WTC11 (cell line): ENCODE measurements around the gene CDH13. TPM values are rescaled to one million over a fixed set of nuclear protein-coding genes. Genes with fewer than 3 reads are reported as not detected.

Experiments
- ATAC-seq: fragments of 200-7000 bp; cut with Tn5 transposase; 2 replicates; pipeline ENCODE4 v1.10.0; 2021; ENCODE audit warnings: mild to moderate bottlenecking, moderate library complexity
- CTCF ChIA-PET: fragments of 300-600 bp; sonication (Branson Sonifier 250); formaldehyde crosslinking; loops from one replicate; lab custom pipeline; 2021; ENCODE audit warnings: antibody characterized with exemption; lab: Charles Lee
- POLR2A ChIA-PET: fragments of 350-600 bp; sonication (Branson Sonifier 250); formaldehyde crosslinking; loops from one replicate; lab custom pipeline; 2021; ENCODE audit warnings: antibody characterized with exemption; lab: Charles Lee
- DNase-seq: peaks from one replicate; pipeline ENCODE4 v3.0.0; 2021; ENCODE audit warnings: low spot score
- H3K27ac Mint-ChIP-seq: 2 replicates; pipeline ENCODE4 v1.8.0; 2021; ENCODE audit warnings: mixed read lengths
- H3K27me3 Mint-ChIP-seq: 2 replicates; pipeline ENCODE4 v1.8.0; 2021; ENCODE audit warnings: low read depth, mild to moderate bottlenecking, moderate library complexity, mixed read lengths
- H3K36me3 Mint-ChIP-seq: 2 replicates; pipeline ENCODE4 v1.8.0; 2021; ENCODE audit warnings: mixed read lengths
- H3K4me1 Mint-ChIP-seq: 2 replicates; pipeline ENCODE4 v1.8.0; 2022; ENCODE audit warnings: mixed read lengths
- H3K4me3 Mint-ChIP-seq: 2 replicates; pipeline ENCODE4 v1.8.0; 2021; ENCODE audit warnings: mild to moderate bottlenecking, moderate library complexity, mixed read lengths
- H3K9me3 Mint-ChIP-seq: 2 replicates; pipeline ENCODE4 v1.8.0; 2021; ENCODE audit warnings: mixed read lengths
- ETV6 ChIP-seq: sonication (generic); formaldehyde crosslinking; IDR thresholded peaks from 2 replicates; pipeline ENCODE4 v1.8.1; 2022; ENCODE audit warnings: mild to moderate bottlenecking, missing genetic modification reagents
- FOXJ3 ChIP-seq: sonication (generic); formaldehyde crosslinking; IDR thresholded peaks from 2 replicates; pipeline ENCODE4 v1.9.0; 2021; ENCODE audit warnings: missing genetic modification reagents, mild to moderate bottlenecking, borderline replicate concordance
- FOXP1 ChIP-seq: sonication (generic); formaldehyde crosslinking; IDR thresholded peaks from 2 replicates; pipeline ENCODE4 v1.8.0; 2022; ENCODE audit warnings: missing genetic modification reagents, mild to moderate bottlenecking, moderate library complexity, borderline replicate concordance
- GTF2I ChIP-seq: fragments of 250-450 bp; sonication (Bioruptor Pico); conservative IDR thresholded peaks from 2 replicates; pipeline ENCODE4 v1.4.0; 2021; ENCODE audit warnings: mild to moderate bottlenecking
- MYBL2 ChIP-seq: sonication (generic); formaldehyde crosslinking; IDR thresholded peaks from 2 replicates; pipeline ENCODE4 v1.8.1; 2023; ENCODE audit warnings: mild to moderate bottlenecking, moderate library complexity, missing genetic modification reagents
- NFYB ChIP-seq: sonication (generic); formaldehyde crosslinking; conservative IDR thresholded peaks from 2 replicates; pipeline ENCODE4 v1.8.0; 2022; ENCODE audit warnings: low read depth, missing genetic modification reagents
- NR1H2 ChIP-seq: sonication (generic); formaldehyde crosslinking; IDR thresholded peaks from 2 replicates; pipeline ENCODE4 v1.9.0; 2021; ENCODE audit warnings: mild to moderate bottlenecking, moderate library complexity, missing genetic modification reagents
- SP1 ChIP-seq: sonication (generic); formaldehyde crosslinking; conservative IDR thresholded peaks from 2 replicates; pipeline ENCODE4 v1.8.1; 2022; ENCODE audit warnings: missing genetic modification reagents
- ZNF121 ChIP-seq: sonication (generic); formaldehyde crosslinking; IDR thresholded peaks from 2 replicates; pipeline ENCODE4 v1.8.0; 2023; ENCODE audit warnings: missing genetic modification reagents
- ZNF219 ChIP-seq: sonication (generic); formaldehyde crosslinking; IDR thresholded peaks from 2 replicates; pipeline ENCODE4 v1.8.0; 2023; ENCODE audit warnings: missing genetic modification reagents, mild to moderate bottlenecking, borderline replicate concordance
- ZNF317 ChIP-seq: sonication (generic); formaldehyde crosslinking; IDR thresholded peaks from 2 replicates; pipeline ENCODE4 v1.8.1; 2023; ENCODE audit warnings: low read depth, mild to moderate bottlenecking, moderate library complexity, missing genetic modification reagents, borderline replicate concordance
- ZNF416 ChIP-seq: fragments of 250-450 bp; sonication (Bioruptor Pico); IDR thresholded peaks from 2 replicates; pipeline ENCODE4 v1.9.0; 2021; ENCODE audit warnings: mild to moderate bottlenecking, inconsistent platforms
- total RNA-seq: library from RNA; stranded (reverse); gene quantifications from 3 replicates; pipeline ENCODE4 v1.2.3, GENCODE V29; 2021
- TF ChIP-seq, protein P1 (sequence below): sonication (generic); formaldehyde crosslinking; IDR thresholded peaks from 2 replicates; pipeline ENCODE4 v1.8.1; 2022; ENCODE audit warnings: low read depth, mild to moderate bottlenecking, moderate library complexity, missing genetic modification reagents, borderline replicate concordance
- TF ChIP-seq, protein P2 (sequence below): sonication (generic); formaldehyde crosslinking; IDR thresholded peaks from 2 replicates; pipeline ENCODE4 v1.8.0; 2022; ENCODE audit warnings: missing genetic modification reagents
- TF ChIP-seq, protein P3 (sequence below): sonication (generic); formaldehyde crosslinking; conservative IDR thresholded peaks from 2 replicates; pipeline ENCODE4 v1.8.1; 2022; ENCODE audit warnings: mild to moderate bottlenecking, missing genetic modification reagents
- TF ChIP-seq, protein P4 (sequence below): fragments of 200-600 bp; IDR thresholded peaks from 2 replicates; pipeline ENCODE4 v1.8.0; 2022; ENCODE audit warnings: antibody characterized with exemption
- TF ChIP-seq, protein P5 (sequence below): sonication (generic); formaldehyde crosslinking; IDR thresholded peaks from 2 replicates; pipeline ENCODE4 v1.8.1; 2023; ENCODE audit warnings: mild to moderate bottlenecking, missing genetic modification reagents
- TF ChIP-seq, protein P6 (sequence below): fragments of 250-450 bp; sonication (Bioruptor Pico); IDR thresholded peaks from 2 replicates; pipeline ENCODE4 v1.9.0; 2021; ENCODE audit warnings: moderate library complexity, mild to moderate bottlenecking, inconsistent platforms, borderline replicate concordance
- TF ChIP-seq, protein P7 (sequence below): sonication (generic); formaldehyde crosslinking; IDR thresholded peaks from 2 replicates; pipeline ENCODE4 v1.8.0; 2023; ENCODE audit warnings: missing genetic modification reagents, mild to moderate bottlenecking, borderline replicate concordance
- TF ChIP-seq, protein P8 (sequence below): fragments of 250-450 bp; sonication (Bioruptor Pico); IDR thresholded peaks from 2 replicates; pipeline ENCODE4 v2.1.2; 2022; ENCODE audit warnings: mild to moderate bottlenecking, moderate library complexity

Gene CDH13
- total RNA-seq, 1 experiment from 2014 or later = 0.81 TPM

DNA sequence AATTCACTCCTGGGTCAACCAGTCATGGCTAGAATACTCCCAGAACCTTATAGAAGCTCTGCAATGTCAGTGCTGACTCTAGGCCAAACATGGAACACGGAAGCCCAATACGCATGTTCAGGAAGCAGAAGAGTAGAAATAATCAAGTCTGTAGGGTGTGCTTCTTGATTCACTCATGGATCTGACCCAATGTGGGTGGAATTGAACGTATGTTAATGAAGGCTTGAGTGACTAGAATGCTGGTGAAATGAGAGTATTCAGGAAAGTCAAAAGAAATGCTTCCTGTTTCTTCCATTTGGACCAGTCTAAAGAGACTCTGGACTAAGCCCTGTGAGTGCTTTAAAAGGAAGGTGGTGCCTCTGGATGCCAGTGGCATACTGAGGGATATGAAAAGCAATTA lies 395.0 kb downstream of the CDH13 start:
- ATAC-seq = no peak
- 0 out of 2 replicates have a peak, but pooled peaks cover 3% of the 10 kb centered on the region for H3K36me3 Mint-ChIP-seq
- no peak for DNase-seq
- CTCF ChIA-PET = no interaction called here
- POLR2A ChIA-PET = no interaction called here
- no peak overlapping the region for H3K4me3 Mint-ChIP-seq
- no peaks in the 10 kb centered on the region for H3K27me3 Mint-ChIP-seq
- H3K27ac Mint-ChIP-seq = no peak overlapping the region
- TF ChIP-seq SP1 = no peak
- TF ChIP-seq ZNF317 (CRISPR knock-in tag) = no peak
- TF ChIP-seq, protein P1, sequence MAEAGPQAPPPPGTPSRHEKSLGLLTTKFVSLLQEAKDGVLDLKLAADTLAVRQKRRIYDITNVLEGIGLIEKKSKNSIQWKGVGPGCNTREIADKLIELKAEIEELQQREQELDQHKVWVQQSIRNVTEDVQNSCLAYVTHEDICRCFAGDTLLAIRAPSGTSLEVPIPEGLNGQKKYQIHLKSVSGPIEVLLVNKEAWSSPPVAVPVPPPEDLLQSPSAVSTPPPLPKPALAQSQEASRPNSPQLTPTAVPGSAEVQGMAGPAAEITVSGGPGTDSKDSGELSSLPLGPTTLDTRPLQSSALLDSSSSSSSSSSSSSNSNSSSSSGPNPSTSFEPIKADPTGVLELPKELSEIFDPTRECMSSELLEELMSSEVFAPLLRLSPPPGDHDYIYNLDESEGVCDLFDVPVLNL (CRISPR knock-in tag) = no peak
- no peak for TF ChIP-seq MYBL2 (CRISPR knock-in tag)
- TF ChIP-seq, protein P2, sequence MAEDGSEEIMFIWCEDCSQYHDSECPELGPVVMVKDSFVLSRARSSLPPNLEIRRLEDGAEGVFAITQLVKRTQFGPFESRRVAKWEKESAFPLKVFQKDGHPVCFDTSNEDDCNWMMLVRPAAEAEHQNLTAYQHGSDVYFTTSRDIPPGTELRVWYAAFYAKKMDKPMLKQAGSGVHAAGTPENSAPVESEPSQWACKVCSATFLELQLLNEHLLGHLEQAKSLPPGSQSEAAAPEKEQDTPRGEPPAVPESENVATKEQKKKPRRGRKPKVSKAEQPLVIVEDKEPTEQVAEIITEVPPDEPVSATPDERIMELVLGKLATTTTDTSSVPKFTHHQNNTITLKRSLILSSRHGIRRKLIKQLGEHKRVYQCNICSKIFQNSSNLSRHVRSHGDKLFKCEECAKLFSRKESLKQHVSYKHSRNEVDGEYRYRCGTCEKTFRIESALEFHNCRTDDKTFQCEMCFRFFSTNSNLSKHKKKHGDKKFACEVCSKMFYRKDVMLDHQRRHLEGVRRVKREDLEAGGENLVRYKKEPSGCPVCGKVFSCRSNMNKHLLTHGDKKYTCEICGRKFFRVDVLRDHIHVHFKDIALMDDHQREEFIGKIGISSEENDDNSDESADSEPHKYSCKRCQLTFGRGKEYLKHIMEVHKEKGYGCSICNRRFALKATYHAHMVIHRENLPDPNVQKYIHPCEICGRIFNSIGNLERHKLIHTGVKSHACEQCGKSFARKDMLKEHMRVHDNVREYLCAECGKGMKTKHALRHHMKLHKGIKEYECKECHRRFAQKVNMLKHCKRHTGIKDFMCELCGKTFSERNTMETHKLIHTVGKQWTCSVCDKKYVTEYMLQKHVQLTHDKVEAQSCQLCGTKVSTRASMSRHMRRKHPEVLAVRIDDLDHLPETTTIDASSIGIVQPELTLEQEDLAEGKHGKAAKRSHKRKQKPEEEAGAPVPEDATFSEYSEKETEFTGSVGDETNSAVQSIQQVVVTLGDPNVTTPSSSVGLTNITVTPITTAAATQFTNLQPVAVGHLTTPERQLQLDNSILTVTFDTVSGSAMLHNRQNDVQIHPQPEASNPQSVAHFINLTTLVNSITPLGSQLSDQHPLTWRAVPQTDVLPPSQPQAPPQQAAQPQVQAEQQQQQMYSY (CRISPR knock-in tag) = no peak
- no peak for TF ChIP-seq NFYB (CRISPR knock-in tag)
- no peak for TF ChIP-seq NR1H2 (CRISPR knock-in tag)
- no peaks in the 10 kb centered on the region for H3K4me1 Mint-ChIP-seq
- peaks cover 9% of the 10 kb centered on the region for H3K9me3 Mint-ChIP-seq

DNA sequence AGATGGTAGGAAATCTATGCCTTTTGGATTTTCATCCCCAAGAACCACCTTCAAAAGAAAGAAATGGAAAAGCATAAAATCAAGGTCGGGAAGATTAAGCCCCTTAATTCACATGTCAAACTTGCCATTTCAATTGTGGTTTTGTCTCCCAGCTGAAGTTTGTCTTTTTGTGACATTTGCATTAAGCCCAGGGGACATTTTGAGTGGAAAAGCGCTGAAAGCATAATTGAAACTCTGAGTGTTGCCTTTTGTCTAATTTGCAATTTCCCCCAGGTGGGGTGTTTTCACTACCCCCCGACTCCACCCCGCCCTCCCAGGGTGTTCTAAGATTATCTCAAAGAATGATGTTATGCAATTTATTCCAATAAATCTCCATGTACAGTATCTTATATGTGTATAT lies 396.2 kb downstream of the CDH13 start:
- Mint-ChIP-seq H3K4me3 (no peak overlapping the region), H3K4me1 (peaks cover 1% of the 10 kb centered on the region; the same call in 1 of the 2 replicates), H3K27me3 (no peaks in the 10 kb centered on the region), H3K36me3 (0 out of 2 replicates have a peak, but pooled peaks cover 3% of the 10 kb centered on the region), H3K9me3 (peaks cover 9% of the 10 kb centered on the region), H3K27ac (no peak overlapping the region)
- ChIA-PET POLR2A (no interaction called here), CTCF (no interaction called here)
- no peak for ATAC-seq
- DNase-seq = no peak
- TF ChIP-seq ZNF219 (CRISPR knock-in tag) (no peak), FOXJ3 (no peak), GTF2I (CRISPR knock-in tag) (no peak), ETV6 (CRISPR knock-in tag) (no peak), NR1H2 (CRISPR knock-in tag) (no peak), ZNF416 (CRISPR knock-in tag) (no peak), FOXP1 (CRISPR knock-in tag) (no peak), ZNF121 (CRISPR knock-in tag) (no peak)
- TF ChIP-seq, protein P3, sequence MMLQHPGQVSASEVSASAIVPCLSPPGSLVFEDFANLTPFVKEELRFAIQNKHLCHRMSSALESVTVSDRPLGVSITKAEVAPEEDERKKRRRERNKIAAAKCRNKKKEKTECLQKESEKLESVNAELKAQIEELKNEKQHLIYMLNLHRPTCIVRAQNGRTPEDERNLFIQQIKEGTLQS = no peak
- TF ChIP-seq, protein P4, sequence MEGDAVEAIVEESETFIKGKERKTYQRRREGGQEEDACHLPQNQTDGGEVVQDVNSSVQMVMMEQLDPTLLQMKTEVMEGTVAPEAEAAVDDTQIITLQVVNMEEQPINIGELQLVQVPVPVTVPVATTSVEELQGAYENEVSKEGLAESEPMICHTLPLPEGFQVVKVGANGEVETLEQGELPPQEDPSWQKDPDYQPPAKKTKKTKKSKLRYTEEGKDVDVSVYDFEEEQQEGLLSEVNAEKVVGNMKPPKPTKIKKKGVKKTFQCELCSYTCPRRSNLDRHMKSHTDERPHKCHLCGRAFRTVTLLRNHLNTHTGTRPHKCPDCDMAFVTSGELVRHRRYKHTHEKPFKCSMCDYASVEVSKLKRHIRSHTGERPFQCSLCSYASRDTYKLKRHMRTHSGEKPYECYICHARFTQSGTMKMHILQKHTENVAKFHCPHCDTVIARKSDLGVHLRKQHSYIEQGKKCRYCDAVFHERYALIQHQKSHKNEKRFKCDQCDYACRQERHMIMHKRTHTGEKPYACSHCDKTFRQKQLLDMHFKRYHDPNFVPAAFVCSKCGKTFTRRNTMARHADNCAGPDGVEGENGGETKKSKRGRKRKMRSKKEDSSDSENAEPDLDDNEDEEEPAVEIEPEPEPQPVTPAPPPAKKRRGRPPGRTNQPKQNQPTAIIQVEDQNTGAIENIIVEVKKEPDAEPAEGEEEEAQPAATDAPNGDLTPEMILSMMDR = no peak
- TF ChIP-seq, protein P5, sequence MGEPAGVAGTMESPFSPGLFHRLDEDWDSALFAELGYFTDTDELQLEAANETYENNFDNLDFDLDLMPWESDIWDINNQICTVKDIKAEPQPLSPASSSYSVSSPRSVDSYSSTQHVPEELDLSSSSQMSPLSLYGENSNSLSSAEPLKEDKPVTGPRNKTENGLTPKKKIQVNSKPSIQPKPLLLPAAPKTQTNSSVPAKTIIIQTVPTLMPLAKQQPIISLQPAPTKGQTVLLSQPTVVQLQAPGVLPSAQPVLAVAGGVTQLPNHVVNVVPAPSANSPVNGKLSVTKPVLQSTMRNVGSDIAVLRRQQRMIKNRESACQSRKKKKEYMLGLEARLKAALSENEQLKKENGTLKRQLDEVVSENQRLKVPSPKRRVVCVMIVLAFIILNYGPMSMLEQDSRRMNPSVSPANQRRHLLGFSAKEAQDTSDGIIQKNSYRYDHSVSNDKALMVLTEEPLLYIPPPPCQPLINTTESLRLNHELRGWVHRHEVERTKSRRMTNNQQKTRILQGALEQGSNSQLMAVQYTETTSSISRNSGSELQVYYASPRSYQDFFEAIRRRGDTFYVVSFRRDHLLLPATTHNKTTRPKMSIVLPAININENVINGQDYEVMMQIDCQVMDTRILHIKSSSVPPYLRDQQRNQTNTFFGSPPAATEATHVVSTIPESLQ (CRISPR knock-in tag) = no peak
- TF ChIP-seq, protein P6, sequence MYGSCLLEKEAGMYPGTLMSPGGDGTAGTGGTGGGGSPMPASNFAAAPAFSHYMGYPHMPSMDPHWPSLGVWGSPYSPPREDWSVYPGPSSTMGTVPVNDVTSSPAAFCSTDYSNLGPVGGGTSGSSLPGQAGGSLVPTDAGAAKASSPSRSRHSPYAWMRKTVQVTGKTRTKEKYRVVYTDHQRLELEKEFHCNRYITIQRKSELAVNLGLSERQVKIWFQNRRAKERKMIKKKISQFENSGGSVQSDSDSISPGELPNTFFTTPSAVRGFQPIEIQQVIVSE (CRISPR knock-in tag) = no peak
- TF ChIP-seq, protein P7, sequence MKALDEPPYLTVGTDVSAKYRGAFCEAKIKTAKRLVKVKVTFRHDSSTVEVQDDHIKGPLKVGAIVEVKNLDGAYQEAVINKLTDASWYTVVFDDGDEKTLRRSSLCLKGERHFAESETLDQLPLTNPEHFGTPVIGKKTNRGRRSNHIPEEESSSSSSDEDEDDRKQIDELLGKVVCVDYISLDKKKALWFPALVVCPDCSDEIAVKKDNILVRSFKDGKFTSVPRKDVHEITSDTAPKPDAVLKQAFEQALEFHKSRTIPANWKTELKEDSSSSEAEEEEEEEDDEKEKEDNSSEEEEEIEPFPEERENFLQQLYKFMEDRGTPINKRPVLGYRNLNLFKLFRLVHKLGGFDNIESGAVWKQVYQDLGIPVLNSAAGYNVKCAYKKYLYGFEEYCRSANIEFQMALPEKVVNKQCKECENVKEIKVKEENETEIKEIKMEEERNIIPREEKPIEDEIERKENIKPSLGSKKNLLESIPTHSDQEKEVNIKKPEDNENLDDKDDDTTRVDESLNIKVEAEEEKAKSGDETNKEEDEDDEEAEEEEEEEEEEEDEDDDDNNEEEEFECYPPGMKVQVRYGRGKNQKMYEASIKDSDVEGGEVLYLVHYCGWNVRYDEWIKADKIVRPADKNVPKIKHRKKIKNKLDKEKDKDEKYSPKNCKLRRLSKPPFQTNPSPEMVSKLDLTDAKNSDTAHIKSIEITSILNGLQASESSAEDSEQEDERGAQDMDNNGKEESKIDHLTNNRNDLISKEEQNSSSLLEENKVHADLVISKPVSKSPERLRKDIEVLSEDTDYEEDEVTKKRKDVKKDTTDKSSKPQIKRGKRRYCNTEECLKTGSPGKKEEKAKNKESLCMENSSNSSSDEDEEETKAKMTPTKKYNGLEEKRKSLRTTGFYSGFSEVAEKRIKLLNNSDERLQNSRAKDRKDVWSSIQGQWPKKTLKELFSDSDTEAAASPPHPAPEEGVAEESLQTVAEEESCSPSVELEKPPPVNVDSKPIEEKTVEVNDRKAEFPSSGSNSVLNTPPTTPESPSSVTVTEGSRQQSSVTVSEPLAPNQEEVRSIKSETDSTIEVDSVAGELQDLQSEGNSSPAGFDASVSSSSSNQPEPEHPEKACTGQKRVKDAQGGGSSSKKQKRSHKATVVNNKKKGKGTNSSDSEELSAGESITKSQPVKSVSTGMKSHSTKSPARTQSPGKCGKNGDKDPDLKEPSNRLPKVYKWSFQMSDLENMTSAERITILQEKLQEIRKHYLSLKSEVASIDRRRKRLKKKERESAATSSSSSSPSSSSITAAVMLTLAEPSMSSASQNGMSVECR (CRISPR knock-in tag) = no peak
- TF ChIP-seq, protein P8, sequence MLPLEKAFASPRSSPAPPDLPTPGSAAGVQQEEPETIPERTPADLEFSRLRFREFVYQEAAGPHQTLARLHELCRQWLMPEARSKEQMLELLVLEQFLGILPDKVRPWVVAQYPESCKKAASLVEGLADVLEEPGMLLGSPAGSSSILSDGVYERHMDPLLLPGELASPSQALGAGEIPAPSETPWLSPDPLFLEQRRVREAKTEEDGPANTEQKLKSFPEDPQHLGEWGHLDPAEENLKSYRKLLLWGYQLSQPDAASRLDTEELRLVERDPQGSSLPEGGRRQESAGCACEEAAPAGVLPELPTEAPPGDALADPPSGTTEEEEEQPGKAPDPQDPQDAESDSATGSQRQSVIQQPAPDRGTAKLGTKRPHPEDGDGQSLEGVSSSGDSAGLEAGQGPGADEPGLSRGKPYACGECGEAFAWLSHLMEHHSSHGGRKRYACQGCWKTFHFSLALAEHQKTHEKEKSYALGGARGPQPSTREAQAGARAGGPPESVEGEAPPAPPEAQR (CRISPR knock-in tag) = no peak
